H1 (cell line): Measurements from ENCODE around the gene SERPINA1. TPM values are rescaled to one million over a fixed set of nuclear protein-coding genes. Genes with fewer than 3 reads are reported as not detected.

Source experiments
- ASH2L ChIP-seq: fragments of 200-600, 300-600 bp; sonication (generic); IDR thresholded peaks from one replicate; pipeline ENCODE4 v1.7.1; 2017; ENCODE audit warnings: low read length
- BCL11A ChIP-seq, 2 experiments: IDR thresholded peaks; one replicate each; pipeline ENCODE4 v1.6.1; 2011; ENCODE audit warnings: low read depth in 2 of 2, low read length in 2 of 2, mild to moderate bottlenecking in 2 of 2
- EZH2 ChIP-seq: fragments of 200-600 bp; sonication (generic); IDR thresholded peaks from 2 replicates; pipeline ENCODE4 v1.7.1; 2012; ENCODE audit warnings: low read depth, mild to moderate bottlenecking, moderate library complexity, low read length, inconsistent platforms; ENCODE audit not compliant: severe bottlenecking
- JUN ChIP-seq: IDR thresholded peaks from 2 replicates; pipeline ENCODE4 v1.6.1; 2011; ENCODE audit warnings: low read depth, mild to moderate bottlenecking, improper control_type of control experiment, low read length
- RAD21 ChIP-seq, 2 experiments: IDR thresholded peaks in 1 of 2; conservative IDR thresholded peaks in 1 of 2; 2 replicates each; pipeline ENCODE4 v1.6.1; 2011; ENCODE audit warnings: low read depth in 2 of 2, low read length in 2 of 2, improper control_type of control experiment in 1 of 2, inconsistent platforms in 1 of 2, mild to moderate bottlenecking in 1 of 2, moderate library complexity in 1 of 2
- RFX5 ChIP-seq: IDR thresholded peaks from 2 replicates; pipeline ENCODE4 v1.6.1; 2011; ENCODE audit warnings: low read depth, low read length, improper control_type of control experiment, borderline replicate concordance
- polyA plus RNA-seq, 7 experiments: library from polyadenylated mRNA; depleted of rRNA in 3 of 7; stranded (reverse) in 5 of 7; unstranded in 2 of 7; fragments of >200 nt in 5 of 7; fragments of 200-250 nt in 2 of 7; gene quantifications; 1 replicate in 5 of 7; 2 replicates in 1 of 7; 4 replicates in 1 of 7; pipeline versions ENCODE4 v1.2.1 to v1.2.3, GENCODE V29; 2011 to 2013; ENCODE audit warnings: missing spikeins in 2 of 7, mixed read lengths in 2 of 7
- total RNA-seq: library from RNA; stranded (reverse); fragmentation: NEBNext Ultra II Directional; extraction: Animal tissue kit (Norgen Biotek cat#: 25700); gene quantifications from 2 replicates; pipeline ENCODE4 v1.2.1, GENCODE V29; 2021
- TF ChIP-seq, protein P1 (sequence below): IDR thresholded peaks from 2 replicates; pipeline ENCODE4 v1.6.1; 2012; ENCODE audit warnings: low read length, inconsistent platforms
- TF ChIP-seq, protein P2 (sequence below): IDR thresholded peaks from 2 replicates; pipeline ENCODE4 v1.6.1; 2012; ENCODE audit warnings: inconsistent platforms

Gene SERPINA1
- total and polyA plus RNA-seq, 2 of the 8 experiments (the other 6 are each of a cell fraction or from before 2014, with no cell fraction given) = 0.08 TPM; not detected in 1

GRCh38 chr14:94343238-94344005 is 45.0 kb downstream of the SERPINA1 start (continued):
- no peak for TF ChIP-seq EZH2
- TF ChIP-seq, protein P1, sequence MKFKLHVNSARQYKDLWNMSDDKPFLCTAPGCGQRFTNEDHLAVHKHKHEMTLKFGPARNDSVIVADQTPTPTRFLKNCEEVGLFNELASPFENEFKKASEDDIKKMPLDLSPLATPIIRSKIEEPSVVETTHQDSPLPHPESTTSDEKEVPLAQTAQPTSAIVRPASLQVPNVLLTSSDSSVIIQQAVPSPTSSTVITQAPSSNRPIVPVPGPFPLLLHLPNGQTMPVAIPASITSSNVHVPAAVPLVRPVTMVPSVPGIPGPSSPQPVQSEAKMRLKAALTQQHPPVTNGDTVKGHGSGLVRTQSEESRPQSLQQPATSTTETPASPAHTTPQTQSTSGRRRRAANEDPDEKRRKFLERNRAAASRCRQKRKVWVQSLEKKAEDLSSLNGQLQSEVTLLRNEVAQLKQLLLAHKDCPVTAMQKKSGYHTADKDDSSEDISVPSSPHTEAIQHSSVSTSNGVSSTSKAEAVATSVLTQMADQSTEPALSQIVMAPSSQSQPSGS = no peak
- TF ChIP-seq, protein P2, sequence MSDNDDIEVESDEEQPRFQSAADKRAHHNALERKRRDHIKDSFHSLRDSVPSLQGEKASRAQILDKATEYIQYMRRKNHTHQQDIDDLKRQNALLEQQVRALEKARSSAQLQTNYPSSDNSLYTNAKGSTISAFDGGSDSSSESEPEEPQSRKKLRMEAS = no peak
- TF ChIP-seq RAD21 (IDR thresholded peaks at IDR 0.05 in 1 of 2, conservative IDR thresholded peaks at IDR 0.05 in 1 of 2; ENCODE audit: low read depth in 2 of 2, low read length in 2 of 2) = no peak
- TF ChIP-seq BCL11A (IDR thresholded peaks at IDR 0.05; ENCODE audit: low read depth in 2 of 2, low read length in 2 of 2) = no peak
- TF ChIP-seq RFX5 = no peak
- TF ChIP-seq JUN = no peak
- no peak for TF ChIP-seq ASH2L
